Endothelial cell of umbilical vein (primary cell): ENCODE results near the gene CD33. TPM values are rescaled to one million over a fixed set of nuclear protein-coding genes. Genes with fewer than 3 reads are reported as not detected.
A peak's percentile ranks its signal among the peaks of the same experiment; 100 is the strongest.

ENCODE experiments used
- BruUV-seq: library from RNA; stranded (reverse); fragments of 400-500 nt; replicated peaks from 2 replicates; lab custom pipeline; 2021; lab: Mats Ljungman, UMichigan
- CTCF ChIA-PET: fragments of 300-600, 350-600 bp; sonication (Branson Sonifier 250); formaldehyde crosslinking; loops from one replicate; lab custom pipeline; 2021; ENCODE audit warnings: antibody characterized with exemption, inconsistent platforms; lab: Charles Lee
- POLR2A ChIA-PET: fragments of 300-600, 350-600 bp; sonication (Branson Sonifier 250); formaldehyde crosslinking; loops from one replicate; lab custom pipeline; 2021; ENCODE audit warnings: antibody characterized with exemption, inconsistent platforms; lab: Charles Lee
- DNase-seq: peaks from one replicate; pipeline ENCODE4 v3.0.0-alpha.2; 2011; ENCODE audit warnings: low read depth, low spot score
- FAIRE-seq: peaks from 2 replicates; lab custom pipeline; 2011; peaks lifted over from hg19 to GRCh38; lab: Jason Lieb, UNC
- H2AFZ ChIP-seq: 2 replicates; pipeline ENCODE4 v1.6.0; 2012; ENCODE audit warnings: low read depth, low read length, control low read depth, inconsistent platforms
- H3K27ac ChIP-seq: 2 replicates; pipeline ENCODE4 v1.5.1; 2011; ENCODE audit warnings: low read depth, mild to moderate bottlenecking, control low read depth, low read length, moderate library complexity; ENCODE audit not compliant: insufficient read depth
- H3K27me3 ChIP-seq, 2 experiments: 2 replicates each; pipeline versions ENCODE4 v1.6.0 to v1.6.1; 2011; ENCODE audit warnings: low read length in 2 of 2, mixed read lengths in 1 of 2; ENCODE audit not compliant: control insufficient read depth in 2 of 2, insufficient read depth in 2 of 2
- H3K36me3 ChIP-seq, 2 experiments: 2 replicates in 1 of 2; 3 replicates in 1 of 2; pipeline ENCODE4 v1.5.1; 2011; ENCODE audit warnings: low read length in 2 of 2, mild to moderate bottlenecking in 1 of 2, moderate library complexity in 1 of 2; ENCODE audit not compliant: control insufficient read depth in 2 of 2, insufficient read depth in 2 of 2; ENCODE audit errors: extremely low read depth in 1 of 2
- H3K4me1 ChIP-seq: 3 replicates; pipeline ENCODE4 v1.5.1; 2011; ENCODE audit warnings: mild to moderate bottlenecking, low read length; ENCODE audit not compliant: control insufficient read depth, insufficient read depth; ENCODE audit errors: extremely low read depth
- H3K4me2 ChIP-seq: 2 replicates; pipeline ENCODE4 v1.6.1; 2011; ENCODE audit warnings: low read length, control low read depth, mixed read lengths; ENCODE audit not compliant: insufficient read depth
- H3K4me3 ChIP-seq, 3 experiments: fragments of 200-600 bp in 1 of 3; sonication (generic), shearing (Covaris generic) in 1 of 3; replicated peaks in 1 of 3; 2 replicates each; pipeline ENCODE4 v1.5.1; 2011 to 2016; ENCODE audit warnings: control low read depth in 3 of 3, low read length in 3 of 3, mild to moderate bottlenecking in 2 of 3, inconsistent platforms in 1 of 3, low read depth in 1 of 3, moderate library complexity in 1 of 3; ENCODE audit not compliant: insufficient read depth in 1 of 3
- H3K79me2 ChIP-seq: 2 replicates; pipeline ENCODE4 v1.6.0; 2012; ENCODE audit warnings: low read length, inconsistent platforms; ENCODE audit not compliant: control insufficient read depth, insufficient read depth
- H3K9ac ChIP-seq: replicated peaks from 2 replicates; pipeline ENCODE3; 2011; ENCODE audit warnings: low read length, control low read depth; ENCODE audit not compliant: insufficient read depth; ENCODE audit errors: extremely low read depth
- H3K9me1 ChIP-seq: replicated peaks from 3 replicates; pipeline ENCODE4 v1.6.0; 2011; ENCODE audit warnings: mild to moderate bottlenecking, low read length; ENCODE audit not compliant: control insufficient read depth, insufficient read depth; ENCODE audit errors: extremely low read depth
- H3K9me3 ChIP-seq: replicated peaks from 2 replicates; pipeline ENCODE4 v1.5.1; 2012; ENCODE audit warnings: low read length, inconsistent platforms; ENCODE audit not compliant: control insufficient read depth, insufficient read depth
- H4K20me1 ChIP-seq: replicated peaks from 2 replicates; pipeline ENCODE3; 2011; ENCODE audit warnings: mild to moderate bottlenecking, low read length; ENCODE audit not compliant: control insufficient read depth, insufficient read depth; ENCODE audit errors: extremely low read depth
- CTCF ChIP-seq, 2 donors: IDR thresholded peaks; 1 replicate in 1 of 2; 2 replicates in 1 of 2; pipeline ENCODE4 v1.5.1; 2011; ENCODE audit warnings: low read length in 2 of 2, mild to moderate bottlenecking in 2 of 2, moderate library complexity in 2 of 2, control low read depth in 1 of 2, inconsistent platforms in 1 of 2, low read depth in 1 of 2; ENCODE audit not compliant: insufficient read depth in 1 of 2; ENCODE audit errors: extremely low read depth in 1 of 2
- EZH2 ChIP-seq: IDR thresholded peaks from 2 replicates; pipeline ENCODE4 v1.6.1; 2012; ENCODE audit warnings: borderline replicate concordance, low read depth, mild to moderate bottlenecking, moderate library complexity, low read length, inconsistent platforms; ENCODE audit not compliant: severe bottlenecking
- FOS ChIP-seq: IDR thresholded peaks from 2 replicates; pipeline ENCODE4 v1.6.1; 2011; ENCODE audit warnings: mild to moderate bottlenecking, low read length, moderate library complexity, borderline replicate concordance; ENCODE audit not compliant: insufficient read depth
- GATA2 ChIP-seq: IDR thresholded peaks from 2 replicates; pipeline ENCODE4 v1.7.0; 2011; ENCODE audit warnings: low read depth, mild to moderate bottlenecking, moderate library complexity, mixed read lengths, low read length; ENCODE audit not compliant: insufficient read length, insufficient read depth
- JUN ChIP-seq: IDR thresholded peaks from 2 replicates; pipeline ENCODE4 v1.6.1; 2011; ENCODE audit warnings: borderline replicate concordance, low read depth; ENCODE audit not compliant: insufficient read length, insufficient read depth
- MAX ChIP-seq: IDR thresholded peaks from 2 replicates; pipeline ENCODE4 v1.6.1; 2011; ENCODE audit not compliant: insufficient read depth, insufficient read length
- MYC ChIP-seq: IDR thresholded peaks from one replicate; pipeline ENCODE4 v1.6.1; 2011; ENCODE audit warnings: mild to moderate bottlenecking, low read depth, low read length
- POLR2A ChIP-seq: IDR thresholded peaks from 2 replicates; pipeline ENCODE4 v1.6.1; 2012; ENCODE audit warnings: low read depth, mild to moderate bottlenecking, control low read depth, low read length
- POLR2AphosphoS5 ChIP-seq: IDR thresholded peaks from 2 replicates; pipeline ENCODE4 v1.6.1; 2012; ENCODE audit warnings: low read depth, mild to moderate bottlenecking, control low read depth, low read length, moderate library complexity; ENCODE audit not compliant: insufficient read depth
- dilution Hi-C: fragments of 300-500 bp; cut with MboI; formaldehyde crosslinking; loops from one replicate; pipeline ENCODE4 v1.15.0; 2019; ENCODE audit warnings: low sequenced_read_pairs; ENCODE audit not compliant: extremely low pct_ligation_motif_present
- intact Hi-C: fragments of 100-400 bp; cut with micrococcal nuclease; formaldehyde crosslinking; loops from one replicate; pipeline ENCODE4 v1.10.0; 2022
- polyA plus RNA-seq, 4 experiments: library from polyadenylated mRNA; depleted of rRNA in 3 of 4; stranded (reverse) in 3 of 4; unstranded in 1 of 4; fragments of >200 nt; gene quantifications; 2 replicates each; pipeline versions ENCODE4 v1.2.1 to v1.2.3, GENCODE V29; 2011 to 2012; ENCODE audit warnings: missing spikeins in 1 of 4
- total RNA-seq: library from RNA; stranded (reverse); gene quantifications from 2 replicates; pipeline ENCODE4 v1.2.3, GENCODE V29; 2021

Gene CD33
- total and polyA plus RNA-seq, 2 donors (not counting 3 experiments of a cell fraction or from before 2014, with no cell fraction given): not detected

DNA sequence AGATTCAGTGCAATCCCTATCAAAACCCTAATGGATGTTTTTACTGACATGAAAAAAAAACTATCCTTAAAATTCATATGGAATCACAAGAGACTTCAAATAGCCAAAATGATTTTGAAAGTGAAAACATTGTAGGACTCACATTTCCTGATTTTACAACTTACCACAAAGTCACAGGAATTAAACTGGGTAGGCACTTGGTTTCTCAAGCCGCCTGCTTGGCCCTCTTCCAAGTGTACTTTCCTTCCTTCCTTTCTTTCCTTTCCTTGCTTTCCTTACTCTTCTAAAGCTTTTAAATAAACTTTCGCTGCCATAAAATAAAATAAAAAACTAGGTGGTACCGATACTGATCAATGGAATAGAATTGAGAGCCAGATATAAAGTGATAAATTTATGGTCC lies 21.0 kb upstream of the CD33 start:
- TF ChIP-seq JUN (no peak), CTCF (IDR thresholded peaks at IDR 0.05; ENCODE audit: extremely low read depth in 1 of 2, insufficient read depth in 1 of 2, low read depth in 1 of 2, low read length in 2 of 2) (no peak), POLR2AphosphoS5 (no peak), EZH2 (no peak), MAX (no peak), FOS (no peak), GATA2 (no peak), POLR2A (no peak), MYC (no peak)
- Histone ChIP-seq H3K4me3 (no peak overlapping the region), H4K20me1 (no peaks in the 10 kb centered on the region), H3K27me3 (no peaks in the 10 kb centered on the region), H3K4me2 (no peak overlapping the region), H3K36me3 (no peaks in the 10 kb centered on the region), H3K9me1 (no peaks in the 10 kb centered on the region), H3K4me1 (no peaks in the 10 kb centered on the region), H3K79me2 (no peaks in the 10 kb centered on the region), H3K9ac (no peak overlapping the region), H3K9me3 (no peaks in the 10 kb centered on the region), H3K27ac (no peak overlapping the region), H2AFZ (no peak overlapping the region)
- dilution Hi-C loops (no loop called here), intact Hi-C loops (no loop called here)
- ChIA-PET POLR2A (no interaction called here), CTCF (no interaction called here)
- BruUV-seq: no TSS peak
- FAIRE-seq (no peak), DNase-seq (peak; percentile 3)
